Cardiac fibroblast (primary cell): ENCODE results near the gene ALDH1A3.

Experiments used
- DNase-seq, 2 donors: peaks; one replicate each; pipeline versions ENCODE4 v3.0.0 to v3.0.0-alpha.2; 2010; ENCODE audit warnings: low read depth in 2 of 2
- H3K4me3 ChIP-seq, 2 donors: replicated peaks in 1 of 2; 1 replicate in 1 of 2; 2 replicates in 1 of 2; pipeline ENCODE4 v1.5.1; 2011; ENCODE audit warnings: low read depth in 2 of 2, low read length in 2 of 2, mild to moderate bottlenecking in 2 of 2, moderate library complexity in 1 of 2
- CTCF ChIP-seq: IDR thresholded peaks from one replicate; pipeline ENCODE4 v1.5.1; 2011; ENCODE audit warnings: low read depth, mild to moderate bottlenecking, low read length, inconsistent platforms

The ALDH1A3 gene

DNA sequence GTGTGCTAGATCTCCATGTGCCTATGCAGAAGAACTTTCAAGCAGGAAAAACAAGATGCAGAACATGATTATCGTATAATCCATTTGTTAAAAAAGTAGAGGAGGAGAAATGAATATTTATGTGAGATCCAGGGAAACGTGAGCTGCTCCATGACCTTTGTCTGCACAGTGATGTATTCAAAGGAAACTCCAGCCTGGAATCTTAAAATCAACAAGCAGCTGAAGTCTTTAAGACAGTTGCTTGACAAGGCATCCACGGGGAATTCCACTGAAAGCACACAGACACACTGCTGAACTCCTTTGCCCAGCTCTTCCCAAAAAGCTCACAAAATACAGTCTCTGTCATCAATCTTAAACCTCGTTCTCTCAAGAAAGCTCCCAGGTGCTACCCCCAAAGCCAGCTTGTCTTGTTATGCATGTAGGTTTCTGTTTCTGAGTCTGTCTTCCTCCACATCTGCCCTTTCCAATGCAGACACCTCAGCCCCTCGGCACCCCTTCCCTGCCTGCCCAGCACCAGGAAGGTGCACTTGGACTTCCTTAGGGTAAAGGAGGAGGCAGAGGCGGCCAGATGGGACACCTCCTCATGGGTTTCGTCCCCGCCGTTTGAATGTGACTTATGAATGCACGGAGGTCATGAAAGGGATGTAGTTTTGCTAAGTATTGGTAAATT lies 68.3 kb downstream of the ALDH1A3 start:
- no peak for DNase-seq
- TF ChIP-seq CTCF, result no peak
- H3K4me3 ChIP-seq, result no peak overlapping the region

- no peak for DNase-seq
- H3K4me3 ChIP-seq, result no peak overlapping the region
- TF ChIP-seq CTCF, result no peak
These were observed 68.8 kb downstream of the ALDH1A3 start for GRCh38 chr15:100948430-100948762.

DNA sequence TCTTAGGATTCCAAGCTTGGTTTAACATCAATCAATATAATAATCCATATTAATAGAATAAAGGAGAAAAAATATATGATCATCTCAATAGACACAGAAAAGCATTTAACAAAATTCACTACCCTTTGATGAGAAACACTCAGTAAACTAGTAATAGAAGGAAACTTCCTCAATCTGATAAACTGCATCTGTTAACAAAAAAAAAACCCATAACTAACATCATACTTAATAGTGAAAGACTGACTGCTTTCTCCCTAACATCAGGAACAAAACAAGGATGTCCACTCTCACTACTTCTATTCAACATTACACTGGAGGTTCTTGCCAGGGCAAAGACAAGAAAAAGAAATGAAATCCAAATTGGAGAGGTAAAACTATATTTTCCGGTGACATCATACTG lies 70.1 kb downstream of the ALDH1A3 start:
- no peak for DNase-seq
- H3K4me3 ChIP-seq, result no peak overlapping the region
- TF ChIP-seq CTCF, result no peak

DNA sequence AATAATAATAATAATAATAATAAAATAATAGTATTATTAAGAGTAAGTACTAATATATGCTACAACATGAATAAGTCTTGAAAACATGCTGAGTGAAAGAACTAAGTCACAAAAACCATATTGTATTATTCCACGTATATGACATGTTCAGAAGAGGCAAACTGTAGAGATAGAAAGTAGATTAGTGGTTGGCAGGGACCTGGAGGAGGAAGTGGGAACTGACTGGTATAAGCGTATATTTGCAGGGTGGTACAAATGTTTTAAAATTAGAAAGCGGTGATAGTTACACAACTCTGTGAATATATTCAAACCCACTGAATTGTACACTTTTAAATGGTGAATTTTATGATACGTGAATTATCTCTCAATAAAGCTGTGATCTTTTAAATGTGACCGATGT lies 72.3 kb downstream of the ALDH1A3 start:
- no peak for TF ChIP-seq CTCF
- H3K4me3 ChIP-seq, result no peak overlapping the region
- no peak for DNase-seq

DNA sequence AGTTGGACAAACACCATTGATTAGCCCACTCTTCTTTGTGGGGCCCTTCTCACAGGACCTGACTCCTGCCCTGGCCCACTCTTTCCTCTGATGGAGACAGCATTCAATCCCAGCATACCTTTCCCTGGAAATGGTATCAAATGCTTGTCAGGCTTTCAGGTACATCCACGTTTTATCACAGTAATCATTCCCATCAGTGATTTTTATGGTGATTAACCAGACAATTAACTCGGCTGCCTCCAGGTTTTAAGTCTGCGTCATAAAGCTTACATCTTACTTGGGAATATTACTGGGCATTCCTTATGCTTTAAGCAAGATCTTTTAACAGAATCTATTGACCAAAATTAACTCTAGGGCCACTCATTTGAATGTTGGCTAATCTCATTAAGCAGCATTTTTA lies 72.9 kb downstream of the ALDH1A3 start:
- TF ChIP-seq CTCF, result no peak
- DNase-seq, result no peak

GRCh38 chr15:100958326-100959065 lies 78.9 kb downstream of the ALDH1A3 start:
- peak; percentile 37 to 71 for DNase-seq
- no peak overlapping the region for H3K4me3 ChIP-seq

More for the DNA sequence above, 72.9 kb downstream of the ALDH1A3 start:
- no peak overlapping the region for H3K4me3 ChIP-seq

More at GRCh38 chr15:100958326-100959065, 78.9 kb downstream of the ALDH1A3 start:
- no peak for TF ChIP-seq CTCF
